Stomach (tissue), 4 donors: Measurements from ENCODE around the gene MRPL34.

Experiments used
- CTCF ChIP-seq, 7 experiments: fragments of 450-650 bp in 4 of 7; fragments of 200-600 bp in 3 of 7; sonication (generic) in 3 of 7; IDR thresholded peaks; one replicate each; pipeline ENCODE4 v1.5.1; 2016 to 2019; ENCODE audit warnings: antibody characterized with exemption in 7 of 7, control low read depth in 2 of 7, mild to moderate bottlenecking in 1 of 7
- EP300 ChIP-seq: sonication (generic); formaldehyde crosslinking; IDR thresholded peaks from one replicate; pipeline ENCODE4 v1.6.1; 2017; ENCODE audit warnings: antibody characterized with exemption
- POLR2AphosphoS5 ChIP-seq, 3 donors: sonication (generic); formaldehyde crosslinking; IDR thresholded peaks; one replicate each; pipeline ENCODE4 v1.6.1; 2016; ENCODE audit warnings: antibody characterized with exemption in 3 of 3

- no peak for TF ChIP-seq POLR2AphosphoS5 (IDR thresholded peaks at IDR 0.05)
- TF ChIP-seq EP300 = no peak
- TF ChIP-seq CTCF (IDR thresholded peaks at IDR 0.05) = no peak
Measured at GRCh38 chr19:17330262-17331044, 24.8 kb downstream of the MRPL34 start.
